B cell (primary cell): ENCODE measurements around the gene DAO.

Experiments
- EZH2 ChIP-seq: IDR thresholded peaks from 2 replicates; pipeline ENCODE4 v1.6.1; 2012; ENCODE audit warnings: borderline replicate concordance, low read depth, mild to moderate bottlenecking, moderate library complexity, low read length; ENCODE audit not compliant: insufficient read depth, poor library complexity, severe bottlenecking
- TF ChIP-seq, protein P1 (sequence below): fragments of 200-600 bp; IDR thresholded peaks from one replicate; pipeline ENCODE4 v1.8.0; 2022; ENCODE audit warnings: antibody characterized with exemption, mild to moderate bottlenecking

DNA sequence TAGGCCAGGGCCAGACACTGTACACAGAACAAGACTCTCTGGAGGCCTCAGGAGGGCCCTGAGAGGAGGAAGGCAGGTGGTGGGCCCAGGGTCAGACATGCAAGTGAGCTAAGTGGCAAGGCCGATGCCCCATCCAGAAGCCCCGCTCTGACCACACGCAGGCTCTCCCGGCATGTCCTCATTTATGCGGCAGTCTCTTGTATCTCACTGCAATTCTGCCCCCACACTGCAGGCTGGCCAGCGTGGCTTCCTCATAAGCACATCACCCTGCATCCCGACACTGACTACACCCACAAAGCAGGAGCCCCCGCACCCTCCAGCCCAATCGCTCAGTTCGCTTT lies 40.0 kb upstream of the DAO start:
- TF ChIP-seq, protein P1, sequence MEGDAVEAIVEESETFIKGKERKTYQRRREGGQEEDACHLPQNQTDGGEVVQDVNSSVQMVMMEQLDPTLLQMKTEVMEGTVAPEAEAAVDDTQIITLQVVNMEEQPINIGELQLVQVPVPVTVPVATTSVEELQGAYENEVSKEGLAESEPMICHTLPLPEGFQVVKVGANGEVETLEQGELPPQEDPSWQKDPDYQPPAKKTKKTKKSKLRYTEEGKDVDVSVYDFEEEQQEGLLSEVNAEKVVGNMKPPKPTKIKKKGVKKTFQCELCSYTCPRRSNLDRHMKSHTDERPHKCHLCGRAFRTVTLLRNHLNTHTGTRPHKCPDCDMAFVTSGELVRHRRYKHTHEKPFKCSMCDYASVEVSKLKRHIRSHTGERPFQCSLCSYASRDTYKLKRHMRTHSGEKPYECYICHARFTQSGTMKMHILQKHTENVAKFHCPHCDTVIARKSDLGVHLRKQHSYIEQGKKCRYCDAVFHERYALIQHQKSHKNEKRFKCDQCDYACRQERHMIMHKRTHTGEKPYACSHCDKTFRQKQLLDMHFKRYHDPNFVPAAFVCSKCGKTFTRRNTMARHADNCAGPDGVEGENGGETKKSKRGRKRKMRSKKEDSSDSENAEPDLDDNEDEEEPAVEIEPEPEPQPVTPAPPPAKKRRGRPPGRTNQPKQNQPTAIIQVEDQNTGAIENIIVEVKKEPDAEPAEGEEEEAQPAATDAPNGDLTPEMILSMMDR: no peak
- no peak for TF ChIP-seq EZH2
